Peyer's patch (tissue), 4 donors: ENCODE results near the gene PTGFRN.

Experiments
- CTCF ChIP-seq, 6 experiments: fragments of 450-650 bp in 4 of 6; fragments of 200-600 bp in 2 of 6; sonication (generic) in 1 of 6; IDR thresholded peaks; one replicate each; pipeline ENCODE4 v1.5.1; 2017 to 2019; ENCODE audit warnings: antibody characterized with exemption in 6 of 6, mild to moderate bottlenecking in 3 of 6, moderate library complexity in 1 of 6
- POLR2A ChIP-seq, 2 donors: fragments of 450-650 bp; IDR thresholded peaks; one replicate each; pipeline ENCODE4 v1.5.1; 2017; ENCODE audit warnings: antibody characterized with exemption in 2 of 2, mild to moderate bottlenecking in 2 of 2, moderate library complexity in 2 of 2

- TF ChIP-seq CTCF (IDR thresholded peaks at IDR 0.05) (no peak), POLR2A (IDR thresholded peaks at IDR 0.05) (no peak)
Measured at GRCh38 chr1:116997636-116998035, 87.9 kb downstream of the PTGFRN start.
